Lower leg skin (tissue), 3 donors: ENCODE measurements around the gene SESN1.

Experiments used
- CTCF ChIP-seq, 3 donors: fragments of 450-650 bp; IDR thresholded peaks; one replicate each; pipeline ENCODE4 v1.5.1; 2016; ENCODE audit warnings: antibody characterized with exemption in 3 of 3, mild to moderate bottlenecking in 3 of 3, moderate library complexity in 2 of 3
- POLR2A ChIP-seq, 2 donors: fragments of 450-650 bp; IDR thresholded peaks; one replicate each; pipeline ENCODE4 v1.6.1; 2016 to 2017; ENCODE audit warnings: antibody characterized with exemption in 2 of 2, mild to moderate bottlenecking in 1 of 2, moderate library complexity in 1 of 2

GRCh38 chr6:109036574-109037294, 57.9 kb downstream of the SESN1 start:
- TF ChIP-seq CTCF (IDR thresholded peaks at IDR 0.05) (no peak), POLR2A (IDR thresholded peaks at IDR 0.05) (no peak)
